Embryonic facial prominence (tissue), 1 donor: ENCODE data around the gene C11orf68.
"Not testable (repeated sequence)": the region's sequence is repeated elsewhere in the genome, so short reads cannot be mapped to it uniquely, and the experiment has no call there.

Experiments used
- DNase-seq: peaks from one replicate; pipeline ENCODE4 v3.0.0-alpha.2; 2016; ENCODE audit errors: extremely low spot score

The C11orf68 gene

GRCh38 chr11:65915101-65915820 is 3.6 kb downstream of the C11orf68 start:
- no peak for DNase-seq

GRCh38 chr11:65912845-65913244 is 6.0 kb downstream of the C11orf68 start:
- no peak for DNase-seq

- no peak for DNase-seq
Measured at GRCh38 chr11:65911682-65912568, 6.9 kb downstream of the C11orf68 start.

DNA sequence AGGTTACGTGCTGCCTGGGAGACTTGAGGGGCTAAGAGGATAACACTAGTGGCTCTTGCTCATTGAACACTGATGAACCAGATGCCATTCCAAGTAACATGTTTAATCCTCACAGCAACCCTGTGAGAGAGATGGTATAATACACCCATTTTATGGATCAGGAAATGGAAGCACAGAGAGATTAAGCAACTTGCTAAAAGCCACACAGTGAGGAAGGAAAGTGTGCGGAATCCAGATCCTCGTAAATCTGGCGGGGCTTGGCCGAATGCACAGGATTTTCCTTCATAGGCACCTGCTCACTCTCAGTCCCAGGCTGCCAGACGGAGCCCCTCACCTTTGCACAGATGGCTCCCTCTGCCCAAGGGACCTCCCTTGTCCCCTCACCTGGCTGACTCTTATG is 11.0 kb downstream of the C11orf68 start:
- no peak for DNase-seq

DNA sequence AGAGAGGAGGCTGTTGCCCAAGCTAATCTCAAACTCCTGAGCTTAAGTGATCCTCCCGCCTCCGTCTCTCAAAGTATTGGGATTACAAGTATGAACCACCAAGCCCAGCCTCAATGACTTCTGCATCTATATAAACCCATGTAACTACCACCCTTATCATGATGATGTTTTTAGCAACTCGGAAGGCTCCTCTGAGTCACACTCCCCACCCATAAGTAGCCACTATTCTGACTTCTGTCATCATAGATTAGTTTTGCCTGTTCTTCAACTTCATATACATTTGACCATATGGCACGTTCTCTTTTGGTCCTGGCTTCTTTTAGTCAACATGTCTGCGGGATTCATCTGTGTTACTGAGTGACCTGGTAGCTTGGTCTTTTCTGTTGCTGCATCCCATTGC is 12.3 kb downstream of the C11orf68 start:
- no peak for DNase-seq

DNA sequence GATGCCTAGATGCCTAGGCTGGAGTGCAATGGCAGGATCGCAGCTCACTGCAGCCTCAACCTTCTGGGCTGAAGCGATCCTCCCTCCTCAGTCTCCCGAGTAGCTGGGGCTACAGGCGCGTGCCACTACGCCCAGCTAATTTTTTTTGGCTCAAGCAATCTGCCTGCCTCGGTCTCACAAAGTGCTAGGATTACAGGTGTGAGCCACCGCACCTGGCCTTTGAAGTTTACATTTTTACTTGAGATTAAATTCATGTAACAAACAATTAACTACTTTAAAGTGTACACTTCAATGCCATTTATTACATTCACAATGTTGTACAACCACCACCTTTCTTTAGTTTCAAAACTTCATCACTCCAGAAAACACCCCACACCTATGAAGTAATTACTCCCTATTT is 15.1 kb downstream of the C11orf68 start:
- no peak for DNase-seq

DNA sequence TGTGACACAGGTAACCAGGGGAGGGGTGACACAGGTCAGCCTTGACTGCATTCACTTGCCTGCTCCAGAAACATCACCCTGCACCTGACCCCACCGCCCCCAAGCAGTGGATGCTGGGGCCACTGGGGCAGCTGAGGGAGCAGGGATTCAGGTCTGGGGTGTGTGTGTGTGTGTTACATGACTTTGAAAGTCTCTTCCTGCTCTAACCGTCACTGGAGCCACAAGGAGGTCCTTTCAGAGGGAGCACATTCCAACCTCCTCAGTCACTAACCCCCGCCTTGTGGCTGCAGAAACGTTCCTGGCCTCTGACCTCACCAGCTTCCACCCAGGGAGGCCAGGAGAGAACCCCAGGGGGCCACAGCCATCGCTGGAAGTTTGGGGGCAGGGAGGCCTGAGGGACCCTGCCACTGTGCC is 15.8 kb downstream of the C11orf68 start:
- no peak for DNase-seq

DNA sequence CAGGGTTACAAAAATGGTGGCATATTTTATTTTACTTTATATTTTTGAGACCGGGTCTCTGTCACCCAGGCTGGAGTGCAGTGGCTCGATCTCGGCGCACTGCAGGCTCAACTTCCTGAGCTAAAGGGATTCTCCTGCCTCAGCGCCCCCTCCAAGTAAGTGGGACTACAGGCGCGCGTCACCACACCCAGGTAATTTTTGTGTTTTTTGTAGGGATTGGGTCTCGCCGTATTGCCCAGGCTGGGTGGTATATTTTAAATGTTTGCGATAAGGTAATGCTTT is 18.0 kb downstream of the C11orf68 start:
- no peak for DNase-seq

DNA sequence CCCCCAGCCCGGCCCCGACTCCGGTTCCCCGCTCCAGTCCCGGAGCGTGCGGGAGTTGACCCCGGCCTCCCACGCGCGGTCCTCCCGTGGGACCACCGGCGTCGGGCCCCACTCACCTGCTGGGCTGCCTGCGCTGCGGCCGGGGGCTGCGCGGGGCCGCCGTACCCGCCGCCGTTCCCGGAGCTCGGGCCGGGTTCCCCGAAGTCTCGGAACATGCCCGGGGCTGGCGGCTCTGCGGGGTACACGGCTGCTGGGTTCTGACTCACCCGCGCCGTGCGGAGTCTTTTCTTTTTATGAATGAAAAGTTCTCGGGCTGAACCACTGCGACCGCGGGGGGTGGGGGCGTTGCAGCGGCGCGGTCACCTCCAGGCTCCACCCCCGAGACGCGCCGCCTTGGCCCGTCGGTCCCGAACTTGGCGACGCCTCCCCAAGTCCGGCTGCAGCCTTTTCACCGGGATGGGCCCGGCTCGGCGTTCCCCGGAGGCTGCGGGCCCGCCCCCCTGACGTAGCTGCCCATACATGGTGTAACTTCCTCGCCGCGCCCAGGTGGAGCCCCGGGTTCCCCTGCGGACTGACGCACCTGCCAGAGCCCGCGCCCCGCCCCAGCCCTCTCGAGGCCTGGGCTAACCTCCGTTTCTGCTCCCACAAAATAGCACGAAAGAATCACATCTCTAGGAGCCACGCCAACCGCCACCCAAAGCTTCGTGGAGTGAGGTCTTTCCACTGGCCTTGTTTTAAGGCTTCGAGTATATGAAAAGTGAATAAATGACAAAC is 18.6 kb downstream of the C11orf68 start, which contains the start of gene FOSL1:
TSS of gene FOSL1 (minus strand) at position 264 of the 774 bp plus-strand sequence. CDS start at position 215, 49 bp downstream.
- no peak for DNase-seq

DNA sequence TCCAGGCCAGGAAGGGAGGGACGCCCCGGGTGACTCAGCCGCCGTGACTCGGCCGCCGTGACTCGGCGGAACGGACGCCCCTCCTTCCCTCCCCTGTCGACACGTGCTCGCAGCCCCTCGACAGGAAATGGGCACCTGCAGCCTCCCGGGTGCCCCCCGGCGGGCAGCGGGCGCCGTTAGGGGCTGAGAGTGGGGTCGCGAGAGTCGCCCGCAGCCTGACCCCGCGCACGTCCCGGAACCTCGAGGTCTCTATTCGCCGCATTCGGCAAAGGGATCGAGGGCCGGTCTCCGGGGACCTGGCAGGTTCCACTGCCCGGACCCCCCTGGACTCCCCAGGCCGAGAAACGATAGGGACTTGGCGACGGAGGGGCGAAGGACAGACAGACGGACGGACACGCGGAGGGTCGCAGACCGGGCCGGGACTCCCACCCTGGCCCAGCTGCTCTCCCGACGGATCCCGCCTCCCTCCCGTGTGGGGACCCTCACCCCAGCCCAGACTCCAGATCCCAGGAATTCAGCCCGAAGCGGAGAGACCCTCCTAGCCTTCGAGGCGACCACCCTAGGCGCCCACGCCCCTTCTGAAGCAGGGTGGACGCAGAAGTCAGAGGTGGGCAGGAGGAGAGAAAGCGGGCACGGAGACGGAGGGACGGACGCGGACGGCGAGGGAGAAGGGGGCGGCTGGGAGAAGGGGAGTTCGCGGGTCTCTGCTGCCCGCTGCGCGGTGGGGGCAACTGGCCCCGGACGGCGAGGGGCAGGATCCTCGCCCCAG is 19.3 kb downstream of the C11orf68 start:
- DNase-seq = no peak

DNA sequence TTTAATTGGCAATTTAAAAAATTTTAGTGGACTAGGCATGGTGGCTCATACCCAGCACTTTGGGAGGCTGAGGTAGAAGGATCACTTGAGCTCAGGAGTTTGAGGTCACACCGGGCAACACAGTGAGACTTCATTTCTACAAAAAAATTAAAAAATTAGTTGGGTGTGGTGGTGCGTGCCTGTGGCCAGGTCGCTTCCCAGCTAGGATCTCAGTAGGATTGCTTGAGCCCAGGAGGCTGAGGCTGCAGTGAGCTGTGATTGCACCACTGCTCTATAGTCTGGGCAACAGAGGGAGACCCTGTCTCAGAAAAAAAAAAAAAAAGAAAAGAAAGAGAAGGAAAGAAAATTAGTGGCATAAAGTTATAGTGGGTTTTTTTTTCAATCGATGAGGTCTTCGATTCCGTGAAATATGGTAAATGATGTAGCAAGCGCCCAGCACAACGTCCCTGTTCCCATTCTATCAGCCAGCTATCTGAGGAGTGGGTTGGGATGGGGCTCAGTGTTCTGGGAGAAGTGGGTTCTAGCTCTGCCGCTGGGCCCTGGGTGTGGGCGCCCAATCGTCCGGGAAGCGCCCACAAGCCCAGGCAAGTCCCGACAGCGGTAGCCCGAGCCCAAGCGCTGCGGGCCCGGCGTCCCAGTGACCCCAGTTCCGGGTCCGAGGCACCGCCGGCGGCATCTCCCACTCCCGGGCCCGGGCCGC is 20.1 kb downstream of the C11orf68 start:
- no peak for DNase-seq

- no peak for DNase-seq
Measured at GRCh38 chr11:65897020-65897471, 21.8 kb downstream of the C11orf68 start.

DNA sequence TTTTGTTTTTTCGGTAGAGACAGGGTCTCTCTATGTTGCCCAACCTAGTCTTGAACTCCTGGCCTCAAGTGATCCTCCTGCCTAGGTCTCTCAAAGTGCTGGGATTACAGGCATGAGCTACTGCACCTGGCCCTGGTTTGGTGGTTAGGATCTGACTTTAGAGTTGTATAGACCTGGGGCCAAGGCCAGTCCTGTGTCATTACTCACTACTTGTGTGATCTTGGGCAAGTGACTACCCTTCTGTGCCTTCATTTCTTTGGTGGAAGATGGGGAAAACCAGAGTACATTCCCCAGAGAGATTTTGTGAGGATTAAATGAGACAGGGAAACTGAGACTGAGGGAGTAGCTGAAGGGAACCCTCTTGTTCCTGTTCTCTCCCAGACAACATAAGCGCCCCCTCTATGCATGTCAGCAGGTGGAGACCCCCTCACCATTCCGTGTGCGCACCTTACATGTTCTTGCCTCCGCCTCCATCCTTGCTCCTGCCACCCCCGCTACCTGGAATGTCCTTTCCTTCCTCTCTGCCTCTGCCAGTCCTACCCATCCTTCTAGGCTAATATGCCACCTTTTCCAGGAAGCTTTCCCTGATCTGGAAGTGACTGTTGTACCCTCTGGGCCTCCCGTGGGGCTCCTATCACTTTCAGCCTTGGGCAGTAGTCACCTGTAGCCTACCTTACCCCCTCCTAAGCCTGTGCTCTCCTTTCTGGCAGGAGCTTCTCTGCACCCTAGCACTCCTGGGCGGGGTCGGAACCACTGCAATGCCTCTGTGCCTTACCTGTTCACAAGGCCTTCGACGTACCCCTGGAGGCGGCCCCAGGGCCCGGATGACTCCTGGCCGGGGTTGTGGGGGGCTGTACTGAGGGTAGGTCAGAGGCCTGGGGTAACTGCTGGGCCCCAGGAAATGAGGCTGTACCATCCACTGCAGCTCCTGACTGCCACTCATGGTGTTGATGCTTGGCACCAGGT is 22.5 kb downstream of the C11orf68 start:
- no peak for DNase-seq

DNA sequence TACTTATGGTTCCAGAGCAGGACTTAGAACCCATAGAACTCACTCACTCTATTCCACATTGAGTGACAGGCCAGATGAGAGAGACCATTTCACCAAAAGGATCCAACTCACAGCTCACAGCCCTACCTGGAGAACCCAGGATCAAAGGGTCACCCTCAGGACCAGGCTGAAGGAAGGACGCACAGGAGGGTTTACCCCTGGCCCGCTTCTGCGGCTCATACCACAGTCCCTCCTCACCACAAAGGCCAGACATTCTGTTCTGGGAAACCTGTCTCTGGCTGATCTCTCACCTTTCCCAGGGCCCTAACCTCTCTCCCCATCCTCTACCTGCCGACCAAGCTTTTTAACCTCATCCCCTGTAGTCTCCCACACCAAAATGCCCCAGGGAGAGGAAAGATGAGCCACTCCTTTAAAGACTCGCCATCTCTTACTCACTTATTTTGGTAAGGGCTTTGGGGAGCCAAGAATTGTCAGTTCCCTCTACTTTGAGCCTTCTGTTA is 23.3 kb downstream of the C11orf68 start:
- DNase-seq = no peak

GRCh38 chr11:65894034-65894591 is 24.7 kb downstream of the C11orf68 start:
- DNase-seq = no peak

DNA sequence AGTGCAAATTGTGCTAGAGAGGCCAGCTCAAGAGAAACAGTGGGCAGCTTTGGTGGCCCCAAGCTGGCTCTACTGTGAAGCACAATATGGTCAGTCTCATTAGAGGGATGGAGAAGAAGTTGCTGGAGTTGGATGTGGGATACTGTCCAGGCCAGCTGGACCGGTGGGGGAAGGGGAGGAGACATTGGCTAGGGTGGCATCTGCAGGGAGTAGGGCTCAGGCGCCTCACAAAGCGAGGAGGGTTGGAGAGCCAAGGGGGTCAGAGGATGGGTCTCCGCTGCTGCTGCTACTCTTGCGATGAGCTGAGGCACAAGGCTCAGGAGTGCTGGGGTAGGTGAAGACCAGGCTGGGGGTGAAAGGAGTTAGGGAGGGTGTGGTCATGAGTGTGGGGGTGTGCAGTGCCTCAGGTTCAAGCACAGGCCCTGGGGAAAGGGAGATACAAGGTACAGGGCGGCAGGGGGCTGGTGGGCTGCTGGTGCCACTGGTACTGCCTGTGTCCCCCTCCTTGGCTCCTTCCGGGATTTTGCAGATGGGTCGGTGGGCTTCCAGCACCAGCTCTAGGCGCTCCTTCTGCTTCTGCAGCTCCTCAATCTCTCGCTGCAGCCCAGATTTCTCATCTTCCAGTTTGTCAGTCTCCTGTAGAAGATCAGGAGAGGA is 26.1 kb downstream of the C11orf68 start:
- no peak for DNase-seq

- DNase-seq = not testable (repeated sequence)
Measured at GRCh38 chr11:65892137-65892540, 26.7 kb downstream of the C11orf68 start.
